KMS-11 (cell line): ENCODE data around the gene NDUFV1.

Experiments
- H2AFZ ChIP-seq: fragments of 200-600 bp; sonication (generic); 2 replicates; pipeline ENCODE4 v1.6.1; 2016; ENCODE audit warnings: antibody characterized with exemption, mixed run types, low read depth
- H3K27ac ChIP-seq: fragments of 200-600 bp; sonication (generic); 2 replicates; pipeline ENCODE4 v1.6.1; 2016; ENCODE audit warnings: mild to moderate bottlenecking, mixed run types
- H3K27me3 ChIP-seq: fragments of 200-600 bp; sonication (generic); 2 replicates; pipeline ENCODE4 v1.6.1; 2017; ENCODE audit warnings: mild to moderate bottlenecking, low read depth, mixed run types, moderate library complexity; ENCODE audit not compliant: insufficient read depth
- H3K36me3 ChIP-seq: fragments of 200-600 bp; sonication (generic); 2 replicates; pipeline ENCODE4 v1.6.1; 2017; ENCODE audit warnings: mild to moderate bottlenecking, mixed run types; ENCODE audit not compliant: insufficient read depth
- H3K4me1 ChIP-seq: fragments of 200-600 bp; sonication (generic); 2 replicates; pipeline ENCODE4 v1.6.1; 2016; ENCODE audit warnings: mild to moderate bottlenecking, low read depth, mixed run types; ENCODE audit not compliant: poor library complexity, severe bottlenecking
- H3K4me2 ChIP-seq: fragments of 200-600 bp; sonication (generic); 2 replicates; pipeline ENCODE4 v1.7.0; 2016; ENCODE audit warnings: mild to moderate bottlenecking, mixed run types
- H3K4me3 ChIP-seq: fragments of 200-600 bp; sonication (generic); IDR thresholded peaks from 2 replicates; pipeline ENCODE4 v1.6.1; 2017; ENCODE audit warnings: low read depth, low read length, mixed read lengths; ENCODE audit not compliant: insufficient read depth
- H3K79me2 ChIP-seq: fragments of 200-600 bp; sonication (generic); 2 replicates; pipeline ENCODE4 v1.6.1; 2016; ENCODE audit warnings: low read depth, mixed run types; ENCODE audit not compliant: insufficient read depth
- H3K9ac ChIP-seq: fragments of 200-600 bp; sonication (generic); 2 replicates; pipeline ENCODE4 v1.6.1; 2016; ENCODE audit warnings: mild to moderate bottlenecking, mixed run types
- H4K20me1 ChIP-seq: fragments of 200-600 bp; sonication (generic); 2 replicates; pipeline ENCODE4 v1.6.1; 2016; ENCODE audit warnings: mild to moderate bottlenecking, mixed run types; ENCODE audit not compliant: insufficient read depth
- TF ChIP-seq, protein P1 (sequence below): fragments of 200-600 bp; sonication (generic); conservative IDR thresholded peaks from 2 replicates; pipeline ENCODE4 v1.6.1; 2017; ENCODE audit warnings: low read depth, mild to moderate bottlenecking, antibody characterized with exemption, low read length, moderate library complexity, mixed read lengths

NDUFV1 gene

GRCh38 chr11:67644042-67644441 lies 37.3 kb downstream of the NDUFV1 start:
- H2AFZ ChIP-seq = no peak overlapping the region
- H4K20me1 ChIP-seq = no peaks in the 10 kb centered on the region
- H3K4me2 ChIP-seq = no peak overlapping the region
- TF ChIP-seq, protein P1, sequence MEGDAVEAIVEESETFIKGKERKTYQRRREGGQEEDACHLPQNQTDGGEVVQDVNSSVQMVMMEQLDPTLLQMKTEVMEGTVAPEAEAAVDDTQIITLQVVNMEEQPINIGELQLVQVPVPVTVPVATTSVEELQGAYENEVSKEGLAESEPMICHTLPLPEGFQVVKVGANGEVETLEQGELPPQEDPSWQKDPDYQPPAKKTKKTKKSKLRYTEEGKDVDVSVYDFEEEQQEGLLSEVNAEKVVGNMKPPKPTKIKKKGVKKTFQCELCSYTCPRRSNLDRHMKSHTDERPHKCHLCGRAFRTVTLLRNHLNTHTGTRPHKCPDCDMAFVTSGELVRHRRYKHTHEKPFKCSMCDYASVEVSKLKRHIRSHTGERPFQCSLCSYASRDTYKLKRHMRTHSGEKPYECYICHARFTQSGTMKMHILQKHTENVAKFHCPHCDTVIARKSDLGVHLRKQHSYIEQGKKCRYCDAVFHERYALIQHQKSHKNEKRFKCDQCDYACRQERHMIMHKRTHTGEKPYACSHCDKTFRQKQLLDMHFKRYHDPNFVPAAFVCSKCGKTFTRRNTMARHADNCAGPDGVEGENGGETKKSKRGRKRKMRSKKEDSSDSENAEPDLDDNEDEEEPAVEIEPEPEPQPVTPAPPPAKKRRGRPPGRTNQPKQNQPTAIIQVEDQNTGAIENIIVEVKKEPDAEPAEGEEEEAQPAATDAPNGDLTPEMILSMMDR = peak; percentile 37; the same call in 1 of the 2 replicates
- H3K9ac ChIP-seq = no peak overlapping the region
- peaks cover 17% of the 10 kb centered on the region for H3K4me1 ChIP-seq
- no peak overlapping the region for H3K27ac ChIP-seq
- no peaks in the 10 kb centered on the region; the same call in 1 of the 2 replicates for H3K27me3 ChIP-seq
- no peaks in the 10 kb centered on the region for H3K36me3 ChIP-seq
- H3K79me2 ChIP-seq = no peaks in the 10 kb centered on the region
- H3K4me3 ChIP-seq = no peak overlapping the region

GRCh38 chr11:67644472-67645418 lies 38.0 kb downstream of the NDUFV1 start:
- Histone ChIP-seq H3K36me3 (no peaks in the 10 kb centered on the region), H3K4me3 (no peak overlapping the region), H3K79me2 (no peaks in the 10 kb centered on the region), H3K4me1 (peaks cover 24% of the 10 kb centered on the region), H3K9ac (no peak overlapping the region), H2AFZ (no peak overlapping the region), H3K4me2 (no peak overlapping the region), H3K27me3 (no peaks in the 10 kb centered on the region; the same call in 1 of the 2 replicates), H4K20me1 (no peaks in the 10 kb centered on the region), H3K27ac (no peak overlapping the region)
- TF ChIP-seq, protein P1 = no peak

- Histone ChIP-seq H3K4me2 (no peak overlapping the region), H2AFZ (no peak overlapping the region), H3K9ac (no peak overlapping the region), H3K4me3 (no peak overlapping the region), H3K4me1 (peaks cover 29% of the 10 kb centered on the region), H4K20me1 (no peaks in the 10 kb centered on the region), H3K79me2 (no peaks in the 10 kb centered on the region), H3K36me3 (no peaks in the 10 kb centered on the region), H3K27ac (no peak overlapping the region), H3K27me3 (no peaks in the 10 kb centered on the region)
- TF ChIP-seq, protein P1 = no peak
Observed at GRCh38 chr11:67645521-67646461, 39.1 kb downstream of the NDUFV1 start.

GRCh38 chr11:67646535-67647336 lies 40.0 kb downstream of the NDUFV1 start:
- Histone ChIP-seq H3K79me2 (no peaks in the 10 kb centered on the region), H3K27me3 (no peaks in the 10 kb centered on the region), H3K4me1 (peaks cover 35% of the 10 kb centered on the region), H3K9ac (no peak overlapping the region), H3K27ac (no peak overlapping the region), H4K20me1 (no peaks in the 10 kb centered on the region), H3K4me3 (no peak overlapping the region), H3K4me2 (no peak overlapping the region), H2AFZ (no peak overlapping the region), H3K36me3 (no peaks in the 10 kb centered on the region)
- TF ChIP-seq, protein P1 = no peak
